Gastroesophageal sphincter (tissue), 3 donors: ENCODE results near the gene NFATC2IP.

Source experiments
- POLR2A ChIP-seq, 2 donors: fragments of 450-650 bp; IDR thresholded peaks; one replicate each; pipeline ENCODE4 v1.6.1; 2017; ENCODE audit warnings: antibody characterized with exemption in 2 of 2, mild to moderate bottlenecking in 2 of 2, moderate library complexity in 1 of 2
- TF ChIP-seq, protein P1 (sequence below), 4 experiments: fragments of 200-600 bp in 2 of 4; fragments of 450-650 bp in 2 of 4; sonication (generic) in 1 of 4; IDR thresholded peaks; one replicate each; pipeline ENCODE4 v1.5.1; 2017 to 2019; ENCODE audit warnings: antibody characterized with exemption in 4 of 4, mild to moderate bottlenecking in 2 of 4, moderate library complexity in 2 of 4

DNA sequence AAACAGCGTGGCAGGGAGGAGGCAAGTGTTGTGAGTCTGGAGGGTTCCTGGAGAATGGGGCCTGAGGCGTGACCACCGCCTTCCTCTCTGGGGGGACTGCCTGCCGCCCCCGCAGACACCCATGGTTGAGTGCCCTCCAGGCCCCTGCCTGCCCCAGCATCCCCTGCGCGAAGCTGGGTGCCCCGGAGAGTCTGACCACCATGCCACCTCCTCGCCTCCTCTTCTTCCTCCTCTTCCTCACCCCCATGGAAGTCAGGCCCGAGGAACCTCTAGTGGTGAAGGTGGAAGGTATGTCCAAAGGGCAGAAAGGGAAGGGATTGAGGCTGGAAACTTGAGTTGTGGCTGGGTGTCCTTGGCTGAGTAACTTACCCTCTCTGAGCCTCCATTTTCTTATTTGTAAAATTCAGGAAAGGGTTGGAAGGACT, 18.9 kb upstream of the NFATC2IP start, which contains the start of gene CD19:
- TF ChIP-seq, protein P1, sequence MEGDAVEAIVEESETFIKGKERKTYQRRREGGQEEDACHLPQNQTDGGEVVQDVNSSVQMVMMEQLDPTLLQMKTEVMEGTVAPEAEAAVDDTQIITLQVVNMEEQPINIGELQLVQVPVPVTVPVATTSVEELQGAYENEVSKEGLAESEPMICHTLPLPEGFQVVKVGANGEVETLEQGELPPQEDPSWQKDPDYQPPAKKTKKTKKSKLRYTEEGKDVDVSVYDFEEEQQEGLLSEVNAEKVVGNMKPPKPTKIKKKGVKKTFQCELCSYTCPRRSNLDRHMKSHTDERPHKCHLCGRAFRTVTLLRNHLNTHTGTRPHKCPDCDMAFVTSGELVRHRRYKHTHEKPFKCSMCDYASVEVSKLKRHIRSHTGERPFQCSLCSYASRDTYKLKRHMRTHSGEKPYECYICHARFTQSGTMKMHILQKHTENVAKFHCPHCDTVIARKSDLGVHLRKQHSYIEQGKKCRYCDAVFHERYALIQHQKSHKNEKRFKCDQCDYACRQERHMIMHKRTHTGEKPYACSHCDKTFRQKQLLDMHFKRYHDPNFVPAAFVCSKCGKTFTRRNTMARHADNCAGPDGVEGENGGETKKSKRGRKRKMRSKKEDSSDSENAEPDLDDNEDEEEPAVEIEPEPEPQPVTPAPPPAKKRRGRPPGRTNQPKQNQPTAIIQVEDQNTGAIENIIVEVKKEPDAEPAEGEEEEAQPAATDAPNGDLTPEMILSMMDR (IDR thresholded peaks at IDR 0.05), result no peak
- TF ChIP-seq POLR2A (IDR thresholded peaks at IDR 0.05), result no peak
